HepG2 (cell line): ENCODE measurements around the gene QPCT. TPM values are rescaled to one million over a fixed set of nuclear protein-coding genes. Genes with fewer than 3 reads are reported as not detected.

Experiments used
- FOXA3 ChIP-seq: IDR thresholded peaks from 2 replicates; pipeline ENCODE4 v1.6.1; 2016; ENCODE audit warnings: missing genetic modification reagents, missing compliant biosample characterization
- GATA4 ChIP-seq: sonication (generic); IDR thresholded peaks from 2 replicates; pipeline ENCODE4 v1.6.1; 2016; ENCODE audit warnings: antibody characterized with exemption, low read depth, borderline replicate concordance
- JUND ChIP-seq: sonication (generic); formaldehyde crosslinking; IDR thresholded peaks from 2 replicates; pipeline ENCODE4 v1.8.0; 2022; ENCODE audit warnings: mild to moderate bottlenecking, missing genetic modification reagents
- KMT2B ChIP-seq: IDR thresholded peaks from 2 replicates; pipeline ENCODE4 v1.6.1; 2016; ENCODE audit warnings: missing genetic modification reagents, missing compliant biosample characterization
- NCOA5 ChIP-seq: sonication (generic); formaldehyde crosslinking; IDR thresholded peaks from 2 replicates; pipeline ENCODE4 v1.4.0; 2020; ENCODE audit warnings: missing genetic modification reagents
- TOPORS ChIP-seq: sonication (generic); formaldehyde crosslinking; IDR thresholded peaks from 2 replicates; pipeline ENCODE4 v1.8.0; 2023; ENCODE audit warnings: mild to moderate bottlenecking, missing genetic modification reagents
- ZBTB21 ChIP-seq: sonication (generic); formaldehyde crosslinking; IDR thresholded peaks from 2 replicates; pipeline ENCODE4 v1.4.0; 2020; ENCODE audit warnings: missing genetic modification reagents
- ZNF30 ChIP-seq: sonication (generic); formaldehyde crosslinking; IDR thresholded peaks from 2 replicates; pipeline ENCODE4 v1.5.0; 2020; ENCODE audit warnings: mild to moderate bottlenecking, missing genetic modification reagents
- ZNF441 ChIP-seq: sonication (generic); formaldehyde crosslinking; IDR thresholded peaks from 2 replicates; pipeline ENCODE4 v1.7.0; 2021; ENCODE audit warnings: missing genetic modification reagents, borderline replicate concordance
- ZNF788 ChIP-seq: sonication (generic); formaldehyde crosslinking; IDR thresholded peaks from 2 replicates; pipeline ENCODE4 v1.5.0; 2020; ENCODE audit warnings: mild to moderate bottlenecking, missing genetic modification reagents, borderline replicate concordance
- ZSCAN30 ChIP-seq: sonication (generic); formaldehyde crosslinking; IDR thresholded peaks from 2 replicates; pipeline ENCODE4 v1.5.0; 2020; ENCODE audit warnings: mild to moderate bottlenecking, missing genetic modification reagents
- polyA plus RNA-seq, 8 experiments: library from polyadenylated mRNA; depleted of rRNA in 3 of 8; stranded (reverse) in 7 of 8; unstranded in 1 of 8; fragments of >200 nt; fragmentation: Illumina TruSeq in 4 of 8; extraction: Trizol in 4 of 8; gene quantifications; 2 replicates each; pipeline versions ENCODE4 v1.2.1 to v1.2.3, GENCODE V29; 2011 to 2016; ENCODE audit warnings: low read depth in 4 of 8, missing spikeins in 1 of 8, mixed read lengths in 1 of 8; ENCODE audit not compliant: insufficient read depth in 1 of 8
- total RNA-seq, 5 experiments: library from RNA; depleted of rRNA; stranded (reverse); fragments of >200 nt; fragmentation: Illumina TruSeq; extraction: Trizol; gene quantifications; 2 replicates each; pipeline ENCODE4 v1.2.3, GENCODE V29; 2016; ENCODE audit warnings: low read depth in 1 of 5
- TF ChIP-seq, protein P1 (sequence below): sonication (generic); formaldehyde crosslinking; IDR thresholded peaks from 2 replicates; pipeline ENCODE4 v1.4.0; 2020; ENCODE audit warnings: missing genetic modification reagents, borderline replicate concordance
- TF ChIP-seq, protein P2 (sequence below): sonication (generic); formaldehyde crosslinking; IDR thresholded peaks from 2 replicates; pipeline ENCODE4 v1.5.0; 2020; ENCODE audit warnings: missing genetic modification reagents
- TF ChIP-seq, protein P3 (sequence below), 2 experiments: IDR thresholded peaks; 2 replicates each; pipeline ENCODE4 v1.6.1; 2011 to 2012; ENCODE audit warnings: low read length in 2 of 2, borderline replicate concordance in 1 of 2, low read depth in 1 of 2, mild to moderate bottlenecking in 1 of 2, moderate library complexity in 1 of 2
- TF ChIP-seq, protein P4 (sequence below): sonication (generic); formaldehyde crosslinking; IDR thresholded peaks from 2 replicates; pipeline ENCODE4 v1.8.1; 2022; ENCODE audit warnings: low read depth, mild to moderate bottlenecking, missing genetic modification reagents
- TF ChIP-seq, protein P5 (sequence below): IDR thresholded peaks from 2 replicates; pipeline ENCODE4 v1.6.1; 2012; ENCODE audit warnings: inconsistent platforms
- TF ChIP-seq, protein P6 (sequence below): sonication (generic); formaldehyde crosslinking; IDR thresholded peaks from 2 replicates; pipeline ENCODE4 v1.9.0; 2021; ENCODE audit warnings: missing genetic modification reagents, mild to moderate bottlenecking, borderline replicate concordance

QPCT gene
- total and polyA plus RNA-seq, 2 of the 13 experiments (the other 11 are each of a cell fraction or from before 2014, with no cell fraction given), result 0.77 to 1.2 TPM

DNA sequence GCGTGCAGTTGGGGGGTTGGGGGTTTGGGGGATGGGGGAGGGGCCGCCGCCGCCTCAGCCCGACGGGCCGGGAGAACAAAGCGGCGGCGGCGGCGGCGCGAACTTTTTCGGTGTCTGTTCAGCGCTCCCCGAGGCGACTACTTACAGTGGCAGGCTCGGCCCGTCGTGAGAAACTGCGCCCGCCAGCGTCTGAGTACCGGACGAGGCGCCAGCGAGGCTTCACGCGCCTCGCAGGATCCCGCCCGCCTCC, 20.0 kb upstream of the QPCT start (continued):
- TF ChIP-seq, protein P1, sequence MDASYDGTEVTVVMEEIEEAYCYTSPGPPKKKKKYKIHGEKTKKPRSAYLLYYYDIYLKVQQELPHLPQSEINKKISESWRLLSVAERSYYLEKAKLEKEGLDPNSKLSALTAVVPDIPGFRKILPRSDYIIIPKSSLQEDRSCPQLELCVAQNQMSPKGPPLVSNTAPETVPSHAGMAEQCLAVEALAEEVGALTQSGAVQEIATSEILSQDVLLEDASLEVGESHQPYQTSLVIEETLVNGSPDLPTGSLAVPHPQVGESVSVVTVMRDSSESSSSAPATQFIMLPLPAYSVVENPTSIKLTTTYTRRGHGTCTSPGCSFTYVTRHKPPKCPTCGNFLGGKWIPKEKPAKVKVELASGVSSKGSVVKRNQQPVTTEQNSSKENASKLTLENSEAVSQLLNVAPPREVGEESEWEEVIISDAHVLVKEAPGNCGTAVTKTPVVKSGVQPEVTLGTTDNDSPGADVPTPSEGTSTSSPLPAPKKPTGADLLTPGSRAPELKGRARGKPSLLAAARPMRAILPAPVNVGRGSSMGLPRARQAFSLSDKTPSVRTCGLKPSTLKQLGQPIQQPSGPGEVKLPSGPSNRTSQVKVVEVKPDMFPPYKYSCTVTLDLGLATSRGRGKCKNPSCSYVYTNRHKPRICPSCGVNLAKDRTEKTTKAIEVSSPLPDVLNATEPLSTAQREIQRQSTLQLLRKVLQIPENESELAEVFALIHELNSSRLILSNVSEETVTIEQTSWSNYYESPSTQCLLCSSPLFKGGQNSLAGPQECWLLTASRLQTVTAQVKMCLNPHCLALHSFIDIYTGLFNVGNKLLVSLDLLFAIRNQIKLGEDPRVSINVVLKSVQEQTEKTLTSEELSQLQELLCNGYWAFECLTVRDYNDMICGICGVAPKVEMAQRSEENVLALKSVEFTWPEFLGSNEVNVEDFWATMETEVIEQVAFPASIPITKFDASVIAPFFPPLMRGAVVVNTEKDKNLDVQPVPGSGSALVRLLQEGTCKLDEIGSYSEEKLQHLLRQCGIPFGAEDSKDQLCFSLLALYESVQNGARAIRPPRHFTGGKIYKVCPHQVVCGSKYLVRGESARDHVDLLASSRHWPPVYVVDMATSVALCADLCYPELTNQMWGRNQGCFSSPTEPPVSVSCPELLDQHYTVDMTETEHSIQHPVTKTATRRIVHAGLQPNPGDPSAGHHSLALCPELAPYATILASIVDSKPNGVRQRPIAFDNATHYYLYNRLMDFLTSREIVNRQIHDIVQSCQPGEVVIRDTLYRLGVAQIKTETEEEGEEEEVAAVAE, result 0 out of 2 replicates have a peak, but pooled peaks have one; percentile 33
- TF ChIP-seq KMT2B (peak; percentile 50; the same call in 1 of the 2 replicates), TOPORS (CRISPR knock-in tag) (0 out of 2 replicates have a peak, but pooled peaks have one; percentile 50), JUND (CRISPR knock-in tag) (no peak), FOXA3 (CRISPR knock-in tag) (no peak), ZNF788 (no peak), ZBTB21 (CRISPR knock-in tag) (no peak), ZNF441 (CRISPR knock-in tag) (no peak), ZSCAN30 (0 out of 2 replicates have a peak, but pooled peaks have one; percentile 31), NCOA5 (CRISPR knock-in tag) (no peak), ZNF30 (0 out of 2 replicates have a peak, but pooled peaks have one; percentile 46), GATA4 (no peak)
- TF ChIP-seq, protein P2, sequence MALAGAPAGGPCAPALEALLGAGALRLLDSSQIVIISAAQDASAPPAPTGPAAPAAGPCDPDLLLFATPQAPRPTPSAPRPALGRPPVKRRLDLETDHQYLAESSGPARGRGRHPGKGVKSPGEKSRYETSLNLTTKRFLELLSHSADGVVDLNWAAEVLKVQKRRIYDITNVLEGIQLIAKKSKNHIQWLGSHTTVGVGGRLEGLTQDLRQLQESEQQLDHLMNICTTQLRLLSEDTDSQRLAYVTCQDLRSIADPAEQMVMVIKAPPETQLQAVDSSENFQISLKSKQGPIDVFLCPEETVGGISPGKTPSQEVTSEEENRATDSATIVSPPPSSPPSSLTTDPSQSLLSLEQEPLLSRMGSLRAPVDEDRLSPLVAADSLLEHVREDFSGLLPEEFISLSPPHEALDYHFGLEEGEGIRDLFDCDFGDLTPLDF (CRISPR knock-in tag), result 0 out of 2 replicates have a peak, but pooled peaks have one; percentile 17
- TF ChIP-seq, protein P3, sequence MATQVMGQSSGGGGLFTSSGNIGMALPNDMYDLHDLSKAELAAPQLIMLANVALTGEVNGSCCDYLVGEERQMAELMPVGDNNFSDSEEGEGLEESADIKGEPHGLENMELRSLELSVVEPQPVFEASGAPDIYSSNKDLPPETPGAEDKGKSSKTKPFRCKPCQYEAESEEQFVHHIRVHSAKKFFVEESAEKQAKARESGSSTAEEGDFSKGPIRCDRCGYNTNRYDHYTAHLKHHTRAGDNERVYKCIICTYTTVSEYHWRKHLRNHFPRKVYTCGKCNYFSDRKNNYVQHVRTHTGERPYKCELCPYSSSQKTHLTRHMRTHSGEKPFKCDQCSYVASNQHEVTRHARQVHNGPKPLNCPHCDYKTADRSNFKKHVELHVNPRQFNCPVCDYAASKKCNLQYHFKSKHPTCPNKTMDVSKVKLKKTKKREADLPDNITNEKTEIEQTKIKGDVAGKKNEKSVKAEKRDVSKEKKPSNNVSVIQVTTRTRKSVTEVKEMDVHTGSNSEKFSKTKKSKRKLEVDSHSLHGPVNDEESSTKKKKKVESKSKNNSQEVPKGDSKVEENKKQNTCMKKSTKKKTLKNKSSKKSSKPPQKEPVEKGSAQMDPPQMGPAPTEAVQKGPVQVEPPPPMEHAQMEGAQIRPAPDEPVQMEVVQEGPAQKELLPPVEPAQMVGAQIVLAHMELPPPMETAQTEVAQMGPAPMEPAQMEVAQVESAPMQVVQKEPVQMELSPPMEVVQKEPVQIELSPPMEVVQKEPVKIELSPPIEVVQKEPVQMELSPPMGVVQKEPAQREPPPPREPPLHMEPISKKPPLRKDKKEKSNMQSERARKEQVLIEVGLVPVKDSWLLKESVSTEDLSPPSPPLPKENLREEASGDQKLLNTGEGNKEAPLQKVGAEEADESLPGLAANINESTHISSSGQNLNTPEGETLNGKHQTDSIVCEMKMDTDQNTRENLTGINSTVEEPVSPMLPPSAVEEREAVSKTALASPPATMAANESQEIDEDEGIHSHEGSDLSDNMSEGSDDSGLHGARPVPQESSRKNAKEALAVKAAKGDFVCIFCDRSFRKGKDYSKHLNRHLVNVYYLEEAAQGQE (IDR thresholded peaks at IDR 0.05; ENCODE audit: borderline replicate concordance in 1 of 2, low read depth in 1 of 2, low read length in 2 of 2), result no peak; a peak in 1 of 4 replicates
- TF ChIP-seq, protein P4, sequence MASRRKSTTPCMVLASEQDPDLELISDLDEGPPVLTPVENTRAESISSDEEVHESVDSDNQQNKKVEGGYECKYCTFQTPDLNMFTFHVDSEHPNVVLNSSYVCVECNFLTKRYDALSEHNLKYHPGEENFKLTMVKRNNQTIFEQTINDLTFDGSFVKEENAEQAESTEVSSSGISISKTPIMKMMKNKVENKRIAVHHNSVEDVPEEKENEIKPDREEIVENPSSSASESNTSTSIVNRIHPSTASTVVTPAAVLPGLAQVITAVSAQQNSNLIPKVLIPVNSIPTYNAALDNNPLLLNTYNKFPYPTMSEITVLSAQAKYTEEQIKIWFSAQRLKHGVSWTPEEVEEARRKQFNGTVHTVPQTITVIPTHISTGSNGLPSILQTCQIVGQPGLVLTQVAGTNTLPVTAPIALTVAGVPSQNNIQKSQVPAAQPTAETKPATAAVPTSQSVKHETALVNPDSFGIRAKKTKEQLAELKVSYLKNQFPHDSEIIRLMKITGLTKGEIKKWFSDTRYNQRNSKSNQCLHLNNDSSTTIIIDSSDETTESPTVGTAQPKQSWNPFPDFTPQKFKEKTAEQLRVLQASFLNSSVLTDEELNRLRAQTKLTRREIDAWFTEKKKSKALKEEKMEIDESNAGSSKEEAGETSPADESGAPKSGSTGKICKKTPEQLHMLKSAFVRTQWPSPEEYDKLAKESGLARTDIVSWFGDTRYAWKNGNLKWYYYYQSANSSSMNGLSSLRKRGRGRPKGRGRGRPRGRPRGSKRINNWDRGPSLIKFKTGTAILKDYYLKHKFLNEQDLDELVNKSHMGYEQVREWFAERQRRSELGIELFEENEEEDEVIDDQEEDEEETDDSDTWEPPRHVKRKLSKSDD (CRISPR knock-in tag), result peak; percentile 14; the same call in 1 of the 2 replicates
- TF ChIP-seq, protein P5, sequence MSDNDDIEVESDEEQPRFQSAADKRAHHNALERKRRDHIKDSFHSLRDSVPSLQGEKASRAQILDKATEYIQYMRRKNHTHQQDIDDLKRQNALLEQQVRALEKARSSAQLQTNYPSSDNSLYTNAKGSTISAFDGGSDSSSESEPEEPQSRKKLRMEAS, result peak; percentile 88
- TF ChIP-seq, protein P6, sequence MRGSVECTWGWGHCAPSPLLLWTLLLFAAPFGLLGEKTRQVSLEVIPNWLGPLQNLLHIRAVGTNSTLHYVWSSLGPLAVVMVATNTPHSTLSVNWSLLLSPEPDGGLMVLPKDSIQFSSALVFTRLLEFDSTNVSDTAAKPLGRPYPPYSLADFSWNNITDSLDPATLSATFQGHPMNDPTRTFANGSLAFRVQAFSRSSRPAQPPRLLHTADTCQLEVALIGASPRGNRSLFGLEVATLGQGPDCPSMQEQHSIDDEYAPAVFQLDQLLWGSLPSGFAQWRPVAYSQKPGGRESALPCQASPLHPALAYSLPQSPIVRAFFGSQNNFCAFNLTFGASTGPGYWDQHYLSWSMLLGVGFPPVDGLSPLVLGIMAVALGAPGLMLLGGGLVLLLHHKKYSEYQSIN (CRISPR knock-in tag), result peak; percentile 26; the same call in 1 of the 2 replicates
